ENCODE results near the gene ADGRB3.

Gene ADGRB3

GRCh38 chr6:69146385-69146784 is 511.3 kb downstream of the ADGRB3 start:
- DNase-seq, result no peak

GRCh38 chr6:69155467-69155866 is 520.4 kb downstream of the ADGRB3 start:
- no peak for DNase-seq

GRCh38 chr6:69162811-69163210 is 527.7 kb downstream of the ADGRB3 start:
- DNase-seq, result no peak

- no peak for DNase-seq
These were observed 529.6 kb downstream of the ADGRB3 start for GRCh38 chr6:69164564-69165229.

GRCh38 chr6:69179681-69180080 is 544.6 kb downstream of the ADGRB3 start:
- no peak for DNase-seq

- DNase-seq, result no peak
These were observed 545.4 kb downstream of the ADGRB3 start for GRCh38 chr6:69180361-69181067.

GRCh38 chr6:69181964-69182363 is 546.9 kb downstream of the ADGRB3 start:
- DNase-seq, result no peak

GRCh38 chr6:69185276-69185675 is 550.2 kb downstream of the ADGRB3 start:
- no peak for DNase-seq

- DNase-seq, result no peak
These were observed 567.7 kb downstream of the ADGRB3 start for GRCh38 chr6:69202768-69203167.

- DNase-seq, result no peak
These were observed 581.0 kb downstream of the ADGRB3 start for GRCh38 chr6:69216127-69216526.

- DNase-seq, result no peak
These were observed 582.3 kb downstream of the ADGRB3 start for GRCh38 chr6:69217343-69217742.

- DNase-seq, result no peak
These were observed 585.3 kb downstream of the ADGRB3 start for GRCh38 chr6:69220375-69220774.

- DNase-seq, result no peak
These were observed 596.9 kb downstream of the ADGRB3 start for GRCh38 chr6:69232008-69232407.

GRCh38 chr6:69232496-69232895 is 597.4 kb downstream of the ADGRB3 start:
- DNase-seq, result no peak

GRCh38 chr6:69232911-69233448 is 597.9 kb downstream of the ADGRB3 start:
- DNase-seq, result no peak

- no peak for DNase-seq
These were observed 603.0 kb downstream of the ADGRB3 start for GRCh38 chr6:69238067-69238466.

GRCh38 chr6:69246983-69247382 is 611.9 kb downstream of the ADGRB3 start:
- DNase-seq, result no peak

- DNase-seq, result no peak
These were observed 625.9 kb downstream of the ADGRB3 start for GRCh38 chr6:69261010-69261409.

- DNase-seq, result no peak
These were observed 628.2 kb downstream of the ADGRB3 start for GRCh38 chr6:69263297-69263696.

GRCh38 chr6:69265090-69265489 is 630.0 kb downstream of the ADGRB3 start:
- no peak for DNase-seq

- no peak for DNase-seq
These were observed 630.6 kb downstream of the ADGRB3 start for GRCh38 chr6:69265706-69266105.

- no peak for DNase-seq
These were observed 641.1 kb downstream of the ADGRB3 start for GRCh38 chr6:69276204-69276603.

- no peak for DNase-seq
These were observed 644.7 kb downstream of the ADGRB3 start for GRCh38 chr6:69279805-69280204.

- DNase-seq, result no peak
These were observed 645.8 kb downstream of the ADGRB3 start for GRCh38 chr6:69280858-69281257.
